ENCODE measurements around the gene EIF4G1. TPM values are rescaled to one million over a fixed set of nuclear protein-coding genes. Genes with fewer than 3 reads are reported as not detected.

Gene EIF4G1
- polyA plus RNA-seq, 3 donors = 171 to 242 (median 221) TPM

DNA sequence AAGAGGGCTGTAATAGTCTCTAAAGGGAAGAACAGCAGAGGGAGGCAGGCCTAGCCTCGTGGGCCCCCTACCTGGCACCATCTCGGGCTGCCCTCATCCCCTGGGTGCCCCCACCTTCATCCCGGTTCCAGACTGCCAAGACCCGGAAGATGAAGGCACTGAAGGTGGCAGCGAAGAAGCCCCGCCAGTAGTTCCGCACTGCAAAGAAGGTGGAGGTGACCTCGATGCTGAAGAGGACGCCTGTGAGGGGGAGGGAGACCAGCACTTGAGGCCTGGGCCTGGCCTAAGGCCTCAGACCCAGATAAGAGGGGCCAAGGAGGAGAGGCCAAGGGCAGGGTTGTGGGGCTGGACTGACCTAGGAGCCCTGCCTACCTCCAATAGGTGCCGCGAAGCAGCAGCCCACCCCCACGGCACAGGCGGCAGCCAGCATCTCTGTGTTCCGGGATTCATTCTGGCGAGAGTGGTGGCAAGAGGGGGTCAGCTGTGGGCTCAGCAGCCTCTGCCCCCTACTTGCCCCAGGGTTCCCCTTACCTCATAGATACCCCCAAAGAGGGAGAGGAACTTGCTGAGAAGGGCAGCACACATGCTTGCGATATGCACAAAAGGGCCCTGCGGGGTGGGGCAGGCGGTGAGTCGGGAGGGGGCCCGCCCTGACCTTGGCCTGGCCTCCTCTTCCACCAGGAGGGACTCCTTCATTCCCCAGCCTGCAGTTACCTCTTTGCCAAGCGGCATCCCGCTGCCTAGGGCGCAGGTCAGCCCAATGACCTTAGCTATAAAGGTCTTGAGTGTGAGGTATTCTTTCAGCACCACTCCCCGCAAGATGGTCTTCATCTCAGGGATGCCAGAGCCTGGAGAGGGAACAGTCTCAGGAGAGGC, 43.1 kb downstream of the EIF4G1 start:
- DNase-seq (ENCODE audit: extremely low read depth in 1 of 11, low read depth in 9 of 11, low spot score in 4 of 11) = no peak

GRCh38 chr3:184358124-184358767, 43.8 kb downstream of the EIF4G1 start:
- DNase-seq (ENCODE audit: extremely low read depth in 1 of 11, low read depth in 9 of 11, low spot score in 4 of 11) = no peak

GRCh38 chr3:184358921-184359350, 44.5 kb downstream of the EIF4G1 start:
- no peak for DNase-seq (ENCODE audit: extremely low read depth in 1 of 11, low read depth in 9 of 11, low spot score in 4 of 11)

- no peak for DNase-seq (ENCODE audit: extremely low read depth in 1 of 11, low read depth in 9 of 11, low spot score in 4 of 11)
Observed at GRCh38 chr3:184359610-184360009, 45.2 kb downstream of the EIF4G1 start.

GRCh38 chr3:184360070-184360928, 45.9 kb downstream of the EIF4G1 start:
- no peak for DNase-seq (ENCODE audit: extremely low read depth in 1 of 11, low read depth in 9 of 11, low spot score in 4 of 11)

DNA sequence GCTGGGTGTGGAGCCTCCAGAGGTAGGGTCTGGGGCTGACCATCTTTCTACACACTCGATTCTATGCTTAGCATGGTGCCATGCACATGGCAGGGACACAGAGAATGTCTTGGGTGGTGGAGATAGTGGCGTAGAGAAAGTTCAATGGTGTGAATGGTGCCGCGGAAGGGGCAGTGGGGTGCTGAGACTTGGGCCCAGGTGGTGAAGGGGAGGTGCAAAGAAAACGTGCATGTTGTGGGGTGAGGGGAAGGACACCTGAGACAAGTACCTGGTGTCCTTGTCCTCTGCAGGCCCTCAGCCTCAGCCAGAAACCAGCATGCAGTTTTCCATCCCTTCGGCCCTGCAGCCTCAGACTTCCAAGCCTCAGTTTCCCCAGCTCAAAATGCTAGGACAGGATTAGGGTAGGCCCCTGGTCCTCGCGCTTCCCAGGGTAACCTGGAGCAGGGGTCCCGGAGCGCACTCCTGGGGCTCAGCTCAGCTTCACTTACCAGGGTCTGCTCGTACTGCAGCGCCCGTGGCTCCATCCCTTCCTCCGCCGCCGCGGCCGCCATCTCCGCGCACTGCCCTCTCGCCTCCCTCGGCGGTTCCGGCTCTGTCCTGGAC, 46.6 kb downstream of the EIF4G1 start:
- DNase-seq (ENCODE audit: extremely low read depth in 1 of 11, low read depth in 9 of 11, low spot score in 4 of 11) = no peak

DNA sequence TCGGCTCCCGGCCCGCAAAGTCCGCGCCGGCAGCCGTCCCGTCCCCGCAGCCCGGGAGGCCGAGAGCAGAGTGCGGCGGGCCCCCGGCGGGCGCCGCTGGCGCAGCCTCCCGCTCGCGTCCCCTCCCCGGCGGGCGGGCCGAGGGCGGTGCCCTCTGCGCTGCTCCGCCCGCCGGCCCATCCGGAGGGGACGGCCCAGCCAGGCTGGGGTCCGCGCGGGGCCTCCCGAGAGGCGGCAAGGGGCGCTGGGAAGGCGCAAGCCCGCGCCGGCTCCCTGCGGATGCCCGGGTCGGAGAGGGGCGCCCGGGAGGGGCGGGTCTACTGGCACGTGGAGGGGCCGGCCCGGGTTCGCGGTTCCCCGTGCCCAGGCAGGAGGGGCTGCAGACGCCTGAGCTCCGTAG, 47.1 kb downstream of the EIF4G1 start, which contains the start of the genes CLCN2 and POLR2H:
Gene CLCN2, minus strand, starts transcription at position 74 of the 400 bp plus-strand sequence. CDS start 126 bp downstream, outside the sequence.
Gene POLR2H, plus strand, starts transcription at position 179 of the 400 bp plus-strand sequence. CDS start 1,783 bp downstream, outside the sequence.
- peak in 6 of 11 donors; percentile 66 to 81 (median 76) for DNase-seq (ENCODE audit: extremely low read depth in 1 of 11, low read depth in 9 of 11, low spot score in 4 of 11)

GRCh38 chr3:184361932-184362667, 47.7 kb downstream of the EIF4G1 start:
- peak in 1 of 11 donors; percentile 39 for DNase-seq (ENCODE audit: extremely low read depth in 1 of 11, low read depth in 9 of 11, low spot score in 4 of 11)

- DNase-seq (ENCODE audit: extremely low read depth in 1 of 11, low read depth in 9 of 11, low spot score in 4 of 11) = peak; percentile 93 to 97 (median 96)
Observed at GRCh38 chr3:184362668-184363546, 48.5 kb downstream of the EIF4G1 start.

- no peak for DNase-seq (ENCODE audit: extremely low read depth in 1 of 11, low read depth in 9 of 11, low spot score in 4 of 11)
Observed at GRCh38 chr3:184366619-184367289, 52.3 kb downstream of the EIF4G1 start.

DNA sequence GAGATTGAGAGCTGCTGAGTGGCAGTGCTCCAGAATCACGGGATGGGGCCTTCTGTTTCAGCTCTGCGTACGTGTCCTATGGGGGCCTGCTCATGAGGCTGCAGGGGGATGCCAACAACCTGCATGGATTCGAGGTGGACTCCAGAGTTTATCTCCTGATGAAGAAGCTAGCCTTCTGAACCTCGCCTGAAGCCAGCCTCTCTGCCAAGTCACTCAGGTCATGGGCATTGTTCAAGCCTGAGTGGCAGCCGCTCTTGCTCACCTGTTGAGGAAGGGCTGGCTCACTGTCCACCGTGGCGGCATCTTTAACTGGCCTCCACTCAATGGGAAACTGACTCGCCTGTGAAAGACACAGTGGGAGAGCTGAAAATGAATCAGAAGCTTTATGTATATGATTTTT, 53.7 kb downstream of the EIF4G1 start:
- no peak for DNase-seq (ENCODE audit: extremely low read depth in 1 of 11, low read depth in 9 of 11, low spot score in 4 of 11)

DNA sequence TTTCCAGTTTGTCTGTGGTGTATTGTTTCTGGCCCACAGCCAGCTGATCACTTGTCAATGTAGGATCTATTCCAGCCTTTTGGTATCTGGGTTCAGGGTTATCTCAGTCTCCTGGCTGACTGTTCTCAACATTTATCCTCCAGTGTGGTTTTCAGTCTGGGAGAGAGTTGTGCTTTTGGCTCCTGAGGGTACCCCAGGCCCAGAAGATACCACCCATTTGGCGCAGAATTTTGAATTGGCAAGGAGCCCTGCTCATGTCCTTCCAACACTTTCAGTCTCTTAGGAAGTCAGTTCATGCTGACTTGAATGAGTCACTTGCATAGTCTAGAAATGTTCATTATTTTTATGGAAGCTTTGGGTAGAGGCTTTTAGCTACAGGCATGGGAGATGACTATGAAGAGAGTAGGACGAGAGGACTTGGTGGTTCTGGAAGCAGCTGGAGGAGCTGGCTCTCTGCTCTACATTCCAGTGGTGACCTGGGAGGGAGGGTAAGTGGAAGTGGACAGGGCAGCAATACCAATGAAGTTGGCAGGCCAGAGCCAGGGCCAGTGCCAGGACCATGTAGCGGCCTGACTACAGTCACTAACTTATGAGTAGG, 54.3 kb downstream of the EIF4G1 start:
- no peak for DNase-seq (ENCODE audit: extremely low read depth in 1 of 11, low read depth in 9 of 11, low spot score in 4 of 11)

- peak in 4 of 11 donors; percentile 66 to 75 (median 68) for DNase-seq (ENCODE audit: extremely low read depth in 1 of 11, low read depth in 9 of 11, low spot score in 4 of 11)
Observed at GRCh38 chr3:184371570-184372018, 57.2 kb downstream of the EIF4G1 start.

- DNase-seq (ENCODE audit: extremely low read depth in 1 of 11, low read depth in 9 of 11, low spot score in 4 of 11) = no peak
Observed at GRCh38 chr3:184372296-184372821, 58.0 kb downstream of the EIF4G1 start.

DNA sequence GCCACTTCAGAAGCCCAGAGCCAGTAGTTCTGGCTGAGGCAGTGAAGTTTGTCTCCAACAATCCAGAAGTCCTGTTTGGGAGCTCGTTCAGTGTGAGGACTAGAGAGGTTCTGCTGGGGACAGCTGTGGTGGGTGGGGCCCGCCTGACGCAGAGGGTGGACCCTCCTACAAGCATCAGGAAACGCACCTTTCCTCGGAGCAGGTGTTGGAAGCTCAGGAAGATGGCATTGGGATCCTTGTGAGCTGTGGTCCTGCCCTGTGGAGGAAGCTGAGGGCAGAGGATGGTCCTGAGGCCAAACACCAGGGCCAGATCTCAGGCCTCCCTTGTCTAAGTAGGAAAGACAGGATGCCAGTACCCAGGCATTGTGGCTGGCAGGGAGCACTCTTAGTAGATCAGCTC, 58.5 kb downstream of the EIF4G1 start:
- DNase-seq (ENCODE audit: extremely low read depth in 1 of 11, low read depth in 9 of 11, low spot score in 4 of 11) = no peak

GRCh38 chr3:184373422-184373821, 59.0 kb downstream of the EIF4G1 start:
- DNase-seq (ENCODE audit: extremely low read depth in 1 of 11, low read depth in 9 of 11, low spot score in 4 of 11) = no peak
